Activated CD8-positive, alpha-beta memory T cell treated with anti-CD3 and anti-CD28 coated beads, Interleukin-2, amount 50 U/mL, for 4 hours (primary cell): Measurements from ENCODE around the gene C17orf113.
"Not testable (repeated sequence)": the region's sequence is repeated elsewhere in the genome, so short reads cannot be mapped to it uniquely, and the experiment has no call there.

Experiments used
- DNase-seq: peaks from one replicate; pipeline ENCODE4 v3.0.0-alpha.2; 2020

The C17orf113 gene

GRCh38 chr17:42012363-42012762 lies 38.0 kb downstream of the C17orf113 start:
- not testable (repeated sequence) for DNase-seq

DNA sequence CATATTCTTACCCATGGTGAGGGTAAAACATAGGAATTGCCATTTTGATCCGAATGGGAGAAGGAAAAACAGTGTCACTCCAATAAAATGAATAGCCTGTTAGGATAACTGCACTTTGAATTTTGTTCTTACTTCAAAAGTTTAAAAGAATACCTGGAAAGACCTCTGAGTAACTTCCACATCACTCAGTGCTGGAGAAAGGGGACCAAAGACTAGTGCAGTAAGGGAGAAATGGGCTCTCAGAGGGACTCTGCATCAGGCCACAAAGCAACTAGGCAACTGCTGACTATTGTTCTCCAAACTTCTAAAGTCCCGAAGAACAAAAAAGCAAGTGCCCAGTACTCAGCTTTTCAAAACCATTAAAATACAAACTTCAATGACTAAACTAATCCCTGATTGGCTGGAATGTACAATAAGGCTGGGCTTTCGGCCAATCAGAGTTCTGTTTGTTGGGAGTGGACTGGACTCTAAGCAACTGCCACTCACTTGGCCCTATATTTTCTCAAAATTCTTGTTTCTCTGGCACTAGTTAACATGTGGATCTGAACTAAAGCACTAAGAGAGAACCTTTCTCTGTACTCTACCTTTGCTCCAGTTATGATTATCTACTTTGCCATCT lies 39.4 kb downstream of the C17orf113 start:
- DNase-seq: no peak

DNA sequence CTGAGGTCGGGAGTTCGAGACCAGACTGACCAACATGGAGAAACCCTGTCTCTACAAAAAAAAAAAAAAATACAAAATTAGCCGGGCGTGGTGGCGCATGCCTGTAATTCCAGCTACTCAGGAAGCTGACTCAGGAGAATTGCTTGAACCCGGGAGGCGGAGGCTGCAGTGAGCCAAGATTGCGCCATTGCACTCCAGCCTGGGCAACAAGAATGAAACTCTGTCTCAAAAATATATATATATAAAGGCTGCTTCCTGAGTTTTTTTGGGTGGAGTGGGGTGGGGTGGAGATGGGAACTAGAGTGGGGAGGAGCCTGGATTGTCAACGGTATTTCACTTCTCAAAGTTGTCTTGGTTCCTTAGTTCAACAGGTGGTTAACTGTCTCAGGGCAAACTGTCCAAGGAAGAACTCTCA lies 40.1 kb downstream of the C17orf113 start:
- not testable (repeated sequence) for DNase-seq

DNA sequence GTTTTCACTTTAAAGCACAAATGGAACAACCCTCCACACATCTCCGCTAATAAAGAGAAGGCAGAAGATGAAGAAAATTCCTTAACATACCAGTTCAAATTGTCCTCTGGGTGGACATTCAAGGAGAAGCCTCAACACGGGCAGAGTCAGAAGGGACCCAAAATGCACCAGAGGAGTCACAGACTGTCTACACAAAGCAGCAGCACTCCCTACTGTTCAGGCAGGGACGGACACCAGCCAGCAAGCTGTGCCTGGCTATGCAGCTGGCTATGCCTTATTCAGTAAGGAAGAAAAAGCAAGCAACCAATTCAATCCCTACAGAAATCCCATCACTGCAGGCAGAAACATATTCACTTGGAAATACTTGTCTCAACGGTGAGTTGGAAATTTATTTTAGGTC lies 41.2 kb downstream of the C17orf113 start:
- no peak for DNase-seq

- DNase-seq: no peak
Measured at GRCh38 chr17:42005166-42005565, 45.2 kb downstream of the C17orf113 start.

DNA sequence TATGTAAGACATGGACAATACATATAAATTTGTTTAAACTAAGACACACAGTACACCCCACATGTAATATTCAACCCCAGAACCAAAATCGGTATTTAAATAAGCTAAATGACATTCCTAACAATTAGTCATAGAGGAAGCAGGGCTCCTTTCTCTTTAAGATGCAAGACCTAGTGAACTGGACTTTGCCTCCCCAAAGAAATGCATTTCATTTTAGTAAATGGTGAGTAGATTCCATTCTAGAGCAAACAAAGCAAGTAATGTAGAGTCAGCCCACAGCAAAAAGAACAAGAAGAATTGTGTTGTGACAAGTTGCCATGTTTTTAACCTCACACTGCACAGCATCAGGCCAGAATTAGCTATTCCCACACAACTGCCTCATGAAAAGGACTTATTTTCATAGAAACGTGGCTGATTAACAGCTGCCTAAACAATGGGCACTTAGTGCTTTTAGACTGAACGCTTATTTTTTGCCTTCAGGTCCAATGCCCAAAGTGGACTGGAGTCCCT lies 47.6 kb downstream of the C17orf113 start:
- DNase-seq: no peak

DNA sequence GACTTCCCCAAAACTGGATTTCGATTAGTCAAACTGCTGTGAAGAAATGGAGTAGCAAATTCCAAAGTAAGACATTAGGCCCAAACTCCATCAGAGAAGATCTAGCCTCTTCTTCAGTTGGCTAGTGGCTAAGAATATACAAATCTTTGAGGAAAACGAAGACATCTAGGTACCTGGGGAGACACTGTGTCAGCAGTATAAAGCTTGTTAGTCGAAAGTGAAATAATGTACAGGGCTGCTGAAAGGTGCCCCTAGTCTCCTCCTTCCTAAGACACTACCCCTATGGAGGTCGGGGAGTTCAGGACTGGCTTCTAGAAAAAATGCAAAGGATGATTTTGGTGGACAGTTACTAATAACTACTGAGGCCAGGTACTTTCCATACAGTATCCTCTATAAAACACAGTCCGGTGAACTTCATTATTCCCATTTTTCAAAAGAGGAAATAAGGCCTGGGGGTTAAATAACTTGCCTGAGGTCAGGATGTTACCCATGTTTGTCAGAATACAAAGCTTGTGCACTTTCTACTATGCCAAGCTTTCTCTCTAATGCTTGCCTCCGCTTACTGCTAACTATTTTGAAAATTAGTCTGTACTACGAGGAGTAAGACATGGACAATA lies 48.1 kb downstream of the C17orf113 start:
- no peak for DNase-seq

DNA sequence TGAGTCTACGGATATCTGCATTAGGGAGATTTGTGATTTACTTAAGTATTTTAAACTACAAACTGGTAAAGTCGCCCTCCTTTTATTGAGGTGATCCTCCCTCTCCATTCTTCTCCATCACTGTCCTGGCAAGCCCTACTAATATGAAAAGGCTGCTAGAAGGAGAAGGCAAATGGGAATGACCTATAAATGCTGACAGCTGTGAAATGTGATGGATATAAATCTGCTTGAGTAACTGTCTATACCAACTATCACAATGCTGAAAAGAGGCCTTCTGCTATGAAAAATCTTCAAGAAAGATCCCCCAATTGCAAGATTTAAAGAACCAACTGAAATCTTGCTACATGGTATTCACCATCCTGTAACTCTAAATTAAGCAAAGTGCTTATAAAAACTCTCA lies 48.7 kb downstream of the C17orf113 start:
- DNase-seq: no peak

- DNase-seq: no peak
Measured at GRCh38 chr17:42000413-42001133, 49.8 kb downstream of the C17orf113 start.

DNA sequence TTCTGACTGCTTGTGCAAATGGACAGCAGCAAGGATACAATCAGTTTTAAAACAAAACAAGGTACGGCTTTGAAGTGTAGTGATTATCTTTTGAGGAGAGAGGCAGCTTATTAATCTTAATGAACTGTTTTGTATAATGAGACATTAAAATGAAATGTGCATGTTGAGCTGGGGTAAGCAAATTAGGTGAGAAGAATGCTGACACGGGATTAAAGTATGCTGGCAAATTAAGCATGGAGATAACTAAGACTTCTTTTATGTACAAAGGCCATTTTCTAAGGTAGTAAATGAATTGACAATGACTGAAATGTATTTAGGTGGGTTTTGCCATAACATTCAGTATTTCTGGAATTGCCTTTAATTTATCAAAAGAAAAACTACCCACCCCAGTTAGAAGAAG lies 51.9 kb downstream of the C17orf113 start:
- no peak for DNase-seq

GRCh38 chr17:41996855-41997164 lies 53.6 kb downstream of the C17orf113 start:
- DNase-seq: no peak

DNA sequence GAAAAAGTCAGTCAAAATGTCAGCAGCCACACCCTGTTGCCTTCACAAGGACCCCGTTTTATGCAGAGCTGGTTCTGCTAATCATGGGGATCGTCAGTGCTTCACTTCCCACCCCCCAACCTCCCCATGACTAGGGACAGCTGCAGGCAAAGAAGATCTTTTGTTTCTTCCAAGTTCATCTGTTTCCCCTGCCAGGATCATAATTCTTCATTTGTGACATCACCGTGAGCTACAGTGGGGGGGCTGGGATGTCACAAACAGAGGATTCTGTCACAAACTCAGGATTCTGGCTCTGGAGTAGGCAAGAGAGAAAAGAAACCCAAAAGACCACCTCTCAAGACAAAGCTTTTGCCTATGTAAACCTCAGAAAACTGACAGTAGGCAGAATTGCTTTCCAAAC lies 57.8 kb downstream of the C17orf113 start:
- DNase-seq: no peak

- no peak for DNase-seq
Measured at GRCh38 chr17:41989702-41990419, 60.5 kb downstream of the C17orf113 start.

DNA sequence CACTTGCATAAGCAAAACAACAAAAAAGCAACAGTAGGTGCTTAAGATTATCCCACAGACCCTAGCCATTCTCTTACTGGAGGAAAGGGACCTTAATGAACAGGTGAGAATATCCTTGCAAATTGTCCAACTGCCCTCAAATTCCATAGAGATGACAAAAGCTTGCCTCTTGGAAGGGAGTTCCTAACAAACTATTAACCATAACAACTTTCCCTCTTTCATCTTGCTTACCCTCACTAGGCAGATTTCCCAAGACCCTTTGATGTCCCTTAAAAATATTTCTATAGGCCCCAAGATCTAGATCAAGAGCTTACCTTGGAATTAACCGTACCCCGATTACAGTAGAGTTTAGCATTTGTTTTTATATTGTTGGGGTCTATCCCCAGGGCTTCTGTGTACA lies 62.0 kb downstream of the C17orf113 start:
- no peak for DNase-seq
